Thoracic aorta (tissue), 2 donors: Measurements from ENCODE around the gene UNC80. TPM values are rescaled to one million over a fixed set of nuclear protein-coding genes. Genes with fewer than 3 reads are reported as not detected.

Experiments used
- ATAC-seq: fragments of 150-250 bp; one replicate; pipeline ENCODE4 v1.8.0; 2017; ENCODE audit warnings: low read depth; ENCODE audit not compliant: insufficient number of reproducible peaks, low FRiP score
- DNase-seq: peaks from one replicate; pipeline ENCODE4 v3.0.0-alpha.2; 2020; ENCODE audit warnings: low spot score
- H3K27ac ChIP-seq, 2 donors: fragments of 200-600 bp; sonication (generic); 1 replicate in 1 of 2; 2 replicates in 1 of 2; pipeline ENCODE4 v1.5.1; 2016; ENCODE audit warnings: mild to moderate bottlenecking in 2 of 2, moderate library complexity in 2 of 2
- H3K27me3 ChIP-seq: fragments of 200-600 bp; sonication (generic); replicated peaks from 2 replicates; pipeline ENCODE4 v1.6.0; 2016; ENCODE audit warnings: mild to moderate bottlenecking; ENCODE audit not compliant: insufficient read depth
- H3K36me3 ChIP-seq: fragments of 200-600 bp; sonication (generic); one replicate; pipeline ENCODE4 v1.5.1; 2016
- H3K4me1 ChIP-seq, 2 donors: fragments of 200-600 bp; sonication (generic); 1 replicate in 1 of 2; 2 replicates in 1 of 2; pipeline versions ENCODE4 v1.5.1 to v1.6.0; 2016; ENCODE audit warnings: low read depth in 2 of 2, mild to moderate bottlenecking in 1 of 2; ENCODE audit not compliant: control insufficient read depth in 1 of 2
- H3K4me3 ChIP-seq: fragments of 200-600 bp; sonication (generic); 2 replicates; pipeline ENCODE4 v1.5.1; 2016; ENCODE audit warnings: mild to moderate bottlenecking
- H3K9me3 ChIP-seq: fragments of 200-600 bp; sonication (generic); 2 replicates; pipeline ENCODE4 v1.5.1; 2016
- CTCF ChIP-seq: fragments of 200-600 bp; sonication (generic); IDR thresholded peaks from one replicate; pipeline ENCODE4 v1.5.1; 2019; ENCODE audit warnings: antibody characterized with exemption
- total RNA-seq, 2 donors: library from RNA; depleted of rRNA; stranded (reverse); fragments of >200 nt; gene quantifications; one replicate each; pipeline versions ENCODE4 v1.1.0 to v1.2.3, GENCODE V29; 2016

UNC80 gene
- total RNA-seq, 2 donors from 2014 or later, result not detected

DNA sequence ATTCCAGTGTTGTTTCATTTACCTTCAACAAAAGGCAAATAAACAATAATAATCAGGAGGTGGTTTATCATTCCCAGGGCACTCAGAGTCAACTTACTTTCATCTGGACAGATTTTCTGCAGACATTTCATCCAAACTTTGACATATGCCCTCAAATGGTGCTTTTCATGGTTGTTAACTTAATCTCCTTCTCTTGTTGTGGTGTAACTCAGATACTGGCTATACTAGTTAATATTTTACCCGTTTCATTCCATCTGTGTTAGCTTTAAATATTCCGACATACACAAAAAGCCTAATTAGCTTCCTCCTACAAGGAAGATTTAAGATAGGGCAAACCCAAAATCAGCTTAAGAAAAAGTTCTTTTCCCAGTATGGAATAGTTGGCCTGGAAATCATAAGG, 186.4 kb downstream of the UNC80 start:
- H3K27me3 ChIP-seq, result no peaks in the 10 kb centered on the region
- DNase-seq (no peak), ATAC-seq (no peak)
- TF ChIP-seq CTCF, result no peak
- H3K9me3 ChIP-seq, result no peaks in the 10 kb centered on the region
- no peaks in the 10 kb centered on the region for H3K36me3 ChIP-seq
- H3K4me3 ChIP-seq, result no peak overlapping the region
- no peak overlapping the region for H3K27ac ChIP-seq
- H3K4me1 ChIP-seq, result peaks cover 0 to 8% of the 10 kb centered on the region in 2 donors

GRCh38 chr2:209960045-209960444, 188.4 kb downstream of the UNC80 start:
- Histone ChIP-seq H3K27ac (no peak overlapping the region), H3K36me3 (no peaks in the 10 kb centered on the region), H3K4me3 (no peak overlapping the region), H3K9me3 (no peaks in the 10 kb centered on the region), H3K4me1 (peaks cover 0 to 8% of the 10 kb centered on the region in 2 donors), H3K27me3 (no peaks in the 10 kb centered on the region)
- DNase-seq (no peak), ATAC-seq (no peak)
- TF ChIP-seq CTCF, result no peak

DNA sequence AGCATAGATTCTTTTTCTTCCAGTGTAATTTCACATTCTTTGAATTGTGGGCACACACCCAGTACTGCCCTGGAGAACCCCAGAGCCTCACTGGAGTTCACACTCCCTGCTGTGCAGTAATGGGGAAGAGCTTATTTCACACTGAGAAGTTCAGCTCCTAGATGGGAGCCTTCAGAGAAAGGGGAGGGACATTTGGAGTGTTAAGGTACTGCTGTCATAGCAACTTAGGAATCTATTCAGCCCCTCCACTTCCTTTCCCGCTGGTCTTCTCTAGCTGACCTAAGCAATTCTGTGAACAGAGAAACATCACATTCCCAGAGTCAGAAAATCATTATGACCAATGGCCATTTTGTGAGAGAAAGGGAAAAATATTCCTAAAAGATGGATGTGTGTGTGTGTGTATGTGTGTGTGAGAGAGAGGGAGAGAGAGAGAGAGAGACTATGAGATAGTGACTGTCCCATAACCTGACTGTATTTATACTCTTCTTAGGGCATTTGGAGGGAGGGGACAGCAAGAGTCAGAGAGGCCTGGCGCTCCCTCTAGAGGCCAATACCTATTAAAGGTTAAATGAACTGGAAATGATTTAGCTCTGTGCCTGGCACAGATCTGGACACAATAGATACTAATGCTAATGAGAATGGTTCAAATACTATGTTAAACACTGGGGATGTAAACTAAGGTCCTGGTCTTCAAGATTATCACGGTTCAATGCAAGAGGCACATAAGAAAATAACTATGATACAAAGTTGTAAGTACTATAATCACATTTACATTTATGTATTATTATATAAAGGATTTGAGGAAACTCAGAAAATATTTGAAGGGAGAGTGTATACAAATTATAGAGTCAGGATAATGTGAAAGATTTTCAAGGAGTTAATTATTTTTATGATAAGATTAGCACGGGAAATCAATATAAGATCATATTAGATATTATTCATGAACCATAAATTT, 189.3 kb downstream of the UNC80 start:
- peak; percentile 45 for TF ChIP-seq CTCF
- Histone ChIP-seq H3K9me3 (no peaks in the 10 kb centered on the region), H3K27me3 (no peaks in the 10 kb centered on the region), H3K36me3 (no peaks in the 10 kb centered on the region), H3K27ac (no peak overlapping the region), H3K4me3 (no peak overlapping the region), H3K4me1 (peaks cover 0 to 8% of the 10 kb centered on the region in 2 donors)
- ATAC-seq (no peak), DNase-seq (no peak)

GRCh38 chr2:209965723-209966122, 194.1 kb downstream of the UNC80 start:
- DNase-seq (no peak), ATAC-seq (no peak)
- no peaks in the 10 kb centered on the region for H3K36me3 ChIP-seq
- no peak overlapping the region for H3K4me3 ChIP-seq
- no peaks in the 10 kb centered on the region for H3K9me3 ChIP-seq
- TF ChIP-seq CTCF, result no peak
- no peaks in the 10 kb centered on the region for H3K4me1 ChIP-seq
- H3K27ac ChIP-seq, result no peak overlapping the region
- H3K27me3 ChIP-seq, result no peaks in the 10 kb centered on the region

GRCh38 chr2:209969692-209970091, 198.1 kb downstream of the UNC80 start:
- Histone ChIP-seq H3K4me1 (no peaks in the 10 kb centered on the region), H3K36me3 (no peaks in the 10 kb centered on the region), H3K27ac (no peak overlapping the region), H3K9me3 (no peaks in the 10 kb centered on the region), H3K27me3 (no peaks in the 10 kb centered on the region), H3K4me3 (no peak overlapping the region)
- DNase-seq (no peak), ATAC-seq (no peak)
- TF ChIP-seq CTCF, result no peak
